ENCODE data around the gene PLOD2. TPM values are rescaled to one million over a fixed set of nuclear protein-coding genes. Genes with fewer than 3 reads are reported as not detected.

The PLOD2 gene
- total and polyA plus RNA-seq, 2 experiments from 2014 or later, result 300 to 306 TPM

DNA sequence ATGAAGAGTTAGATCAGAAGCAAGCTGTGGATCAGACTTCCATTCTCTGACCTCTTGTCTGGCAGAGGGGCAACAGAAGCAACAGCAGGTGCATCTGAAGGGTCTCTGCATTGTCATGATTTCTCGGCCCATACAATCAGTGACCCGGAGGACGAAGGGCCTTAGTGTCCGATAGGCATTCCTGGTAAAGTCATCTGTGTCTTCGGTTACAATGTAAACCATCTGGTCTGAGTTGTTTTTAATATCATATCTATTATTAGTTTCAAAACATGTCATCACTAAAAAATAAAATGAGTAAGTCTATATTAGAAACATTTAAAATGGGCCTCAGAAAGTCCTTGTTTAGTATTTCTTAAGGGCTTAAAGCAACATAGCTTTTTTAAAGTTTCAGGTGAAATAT, 38.8 kb upstream of the PLOD2 start:
- H3K9ac ChIP-seq, result no peak overlapping the region
- 0 out of 2 replicates have a peak, but pooled peaks cover 6% of the 10 kb centered on the region for H3K36me3 ChIP-seq (ENCODE audit: low read depth)
- H3K79me2 ChIP-seq (ENCODE audit: insufficient read depth), result no peaks in the 10 kb centered on the region
- no peaks in the 10 kb centered on the region for H3K9me2 ChIP-seq (ENCODE audit: insufficient read depth)
- no peaks in the 10 kb centered on the region for H3F3A ChIP-seq (ENCODE audit: insufficient read depth)
- WGBS, 2 experiments (ENCODE audit: low coverage in 1 of 2, low lambda C conversion rate in 2 of 2, missing lambda C conversion rate in 2 of 2), result 84 to 87% methylated on average over 5 of the region's 5 CpGs
- peaks cover 15% of the 10 kb centered on the region for H3K4me1 ChIP-seq (ENCODE audit: insufficient read depth)
- in situ Hi-C loops (cut with MboI), result no loop called here
- H3K27me3 ChIP-seq (replicated peaks; ENCODE audit: insufficient read depth), result no peaks in the 10 kb centered on the region
- no peaks in the 10 kb centered on the region for H4K20me1 ChIP-seq (ENCODE audit: insufficient read depth)
- TF ChIP-seq EZH2phosphoT487 (IDR thresholded peaks at IDR 0.05; ENCODE audit: insufficient read depth, low read depth), result no peak
- no peak for TF ChIP-seq EZH2 (IDR thresholded peaks at IDR 0.05; ENCODE audit: insufficient read depth, poor library complexity, severe bottlenecking)
- no peaks in the 10 kb centered on the region for H3K9me3 ChIP-seq (ENCODE audit: low read depth)
- no peak overlapping the region for H2AFZ ChIP-seq
- H3K4me2 ChIP-seq (ENCODE audit: unreplicated experiment), result no peak overlapping the region
- H3K27ac ChIP-seq, result no peak overlapping the region
- no peak overlapping the region for H3K4me3 ChIP-seq
- no peak for DNase-seq

DNA sequence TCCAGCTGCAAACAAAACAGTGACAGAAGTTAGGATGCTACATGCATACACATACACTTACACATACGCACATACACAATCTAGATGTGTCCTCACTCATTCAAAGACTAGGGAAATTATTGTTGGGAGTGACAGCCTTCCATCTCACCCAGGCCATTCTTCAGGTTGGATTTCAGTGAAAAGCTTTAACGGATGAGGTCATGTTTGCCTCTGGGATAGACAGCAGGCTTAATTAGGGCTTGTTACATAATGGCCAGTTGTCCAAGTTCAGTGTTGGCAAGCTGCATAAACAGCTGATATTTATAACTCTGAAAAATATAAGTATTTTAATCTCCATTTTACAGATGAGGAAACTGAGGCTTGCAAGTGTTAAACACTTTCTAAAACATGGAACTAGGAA, 35.8 kb upstream of the PLOD2 start:
- no peaks in the 10 kb centered on the region for H4K20me1 ChIP-seq (ENCODE audit: insufficient read depth)
- H3K27me3 ChIP-seq (replicated peaks; ENCODE audit: insufficient read depth), result no peaks in the 10 kb centered on the region
- no peaks in the 10 kb centered on the region for H3F3A ChIP-seq (ENCODE audit: insufficient read depth)
- DNase-seq, result no peak
- in situ Hi-C loops (cut with MboI), result no loop called here
- TF ChIP-seq EZH2phosphoT487 (IDR thresholded peaks at IDR 0.05; ENCODE audit: insufficient read depth, low read depth) (no peak), EZH2 (IDR thresholded peaks at IDR 0.05; ENCODE audit: insufficient read depth, poor library complexity, severe bottlenecking) (no peak)
- H3K4me1 ChIP-seq (ENCODE audit: insufficient read depth), result peaks cover 15% of the 10 kb centered on the region
- no peaks in the 10 kb centered on the region for H3K9me3 ChIP-seq (ENCODE audit: low read depth)
- H3K9ac ChIP-seq, result no peak overlapping the region
- no peak overlapping the region for H3K27ac ChIP-seq
- 0 out of 2 replicates have a peak, but pooled peaks cover 4% of the 10 kb centered on the region for H3K36me3 ChIP-seq (ENCODE audit: low read depth)
- 76 to 81% methylated on average over 2 of the region's 2 CpGs for WGBS, 2 experiments (ENCODE audit: low coverage in 1 of 2, low lambda C conversion rate in 2 of 2, missing lambda C conversion rate in 2 of 2)
- H3K9me2 ChIP-seq (ENCODE audit: insufficient read depth), result no peaks in the 10 kb centered on the region
- H3K79me2 ChIP-seq (ENCODE audit: insufficient read depth), result no peaks in the 10 kb centered on the region
- no peak overlapping the region for H3K4me3 ChIP-seq
- H3K4me2 ChIP-seq (ENCODE audit: unreplicated experiment), result no peak overlapping the region
- no peak overlapping the region for H2AFZ ChIP-seq

- no peaks in the 10 kb centered on the region for H3K27me3 ChIP-seq (replicated peaks; ENCODE audit: insufficient read depth)
- no peak for TF ChIP-seq EZH2phosphoT487 (IDR thresholded peaks at IDR 0.05; ENCODE audit: insufficient read depth, low read depth)
- TF ChIP-seq EZH2 (IDR thresholded peaks at IDR 0.05; ENCODE audit: insufficient read depth, poor library complexity, severe bottlenecking), result no peak
- peak overlapping the region; percentile 11 for H3K4me2 ChIP-seq (ENCODE audit: unreplicated experiment)
- 0 out of 2 replicates have a peak, but pooled peaks cover 3% of the 10 kb centered on the region for H3K36me3 ChIP-seq (ENCODE audit: low read depth)
- no peaks in the 10 kb centered on the region for H3K9me3 ChIP-seq (ENCODE audit: low read depth)
- no peak overlapping the region for H2AFZ ChIP-seq
- 26 to 40% methylated on average over 4 of the region's 4 CpGs for WGBS, 2 experiments (ENCODE audit: low coverage in 1 of 2, low lambda C conversion rate in 2 of 2, missing lambda C conversion rate in 2 of 2)
- no peaks in the 10 kb centered on the region for H3K79me2 ChIP-seq (ENCODE audit: insufficient read depth)
- no peak overlapping the region for H3K4me3 ChIP-seq
- no peaks in the 10 kb centered on the region for H3K9me2 ChIP-seq (ENCODE audit: insufficient read depth)
- H3K27ac ChIP-seq, result no peak overlapping the region
- H4K20me1 ChIP-seq (ENCODE audit: insufficient read depth), result no peaks in the 10 kb centered on the region
- H3F3A ChIP-seq (ENCODE audit: insufficient read depth), result no peaks in the 10 kb centered on the region
- in situ Hi-C loops (cut with MboI), result no loop called here
- DNase-seq, result no peak
- H3K9ac ChIP-seq, result no peak overlapping the region
- H3K4me1 ChIP-seq (ENCODE audit: insufficient read depth), result peaks cover 12% of the 10 kb centered on the region
These were observed 34.6 kb upstream of the PLOD2 start for GRCh38 chr3:146195605-146196004.

- no peak overlapping the region for H3K4me2 ChIP-seq (ENCODE audit: unreplicated experiment)
- H3K27me3 ChIP-seq (replicated peaks; ENCODE audit: insufficient read depth), result no peaks in the 10 kb centered on the region
- no peak overlapping the region for H3K27ac ChIP-seq
- H3K4me1 ChIP-seq (ENCODE audit: insufficient read depth), result peaks cover 6% of the 10 kb centered on the region
- H3K9ac ChIP-seq, result no peak overlapping the region
- no peaks in the 10 kb centered on the region for H3K9me3 ChIP-seq (ENCODE audit: low read depth)
- no peaks in the 10 kb centered on the region for H3K9me2 ChIP-seq (ENCODE audit: insufficient read depth)
- no peak for DNase-seq
- TF ChIP-seq EZH2phosphoT487 (IDR thresholded peaks at IDR 0.05; ENCODE audit: insufficient read depth, low read depth) (no peak), EZH2 (IDR thresholded peaks at IDR 0.05; ENCODE audit: insufficient read depth, poor library complexity, severe bottlenecking) (no peak)
- H3K36me3 ChIP-seq (ENCODE audit: low read depth), result 0 out of 2 replicates have a peak, but pooled peaks cover 3% of the 10 kb centered on the region
- peaks cover 5% of the 10 kb centered on the region; the same call in 1 of the 2 replicates for H3F3A ChIP-seq (ENCODE audit: insufficient read depth)
- 94 to 96% methylated on average over 3 of the region's 3 CpGs for WGBS, 2 experiments (ENCODE audit: low coverage in 1 of 2, low lambda C conversion rate in 2 of 2, missing lambda C conversion rate in 2 of 2)
- H4K20me1 ChIP-seq (ENCODE audit: insufficient read depth), result no peaks in the 10 kb centered on the region
- H3K79me2 ChIP-seq (ENCODE audit: insufficient read depth), result no peaks in the 10 kb centered on the region
- in situ Hi-C loops (cut with MboI), result no loop called here
- H2AFZ ChIP-seq, result no peak overlapping the region
- no peak overlapping the region for H3K4me3 ChIP-seq
These were observed 34.0 kb upstream of the PLOD2 start for GRCh38 chr3:146195030-146195429.

GRCh38 chr3:146191051-146191450, 30.1 kb upstream of the PLOD2 start:
- Histone ChIP-seq H3K4me3 (no peak overlapping the region), H3K36me3 (ENCODE audit: low read depth) (0 out of 2 replicates have a peak, but pooled peaks cover 3% of the 10 kb centered on the region), H2AFZ (no peak overlapping the region), H3F3A (ENCODE audit: insufficient read depth) (peaks cover 8% of the 10 kb centered on the region; the same call in 1 of the 2 replicates), H3K9ac (no peak overlapping the region), H4K20me1 (ENCODE audit: insufficient read depth) (no peaks in the 10 kb centered on the region), H3K9me2 (ENCODE audit: insufficient read depth) (no peaks in the 10 kb centered on the region), H3K27ac (no peak overlapping the region), H3K9me3 (ENCODE audit: low read depth) (no peaks in the 10 kb centered on the region), H3K79me2 (ENCODE audit: insufficient read depth) (no peaks in the 10 kb centered on the region), H3K4me1 (ENCODE audit: insufficient read depth) (peaks cover 6% of the 10 kb centered on the region; the same call in 1 of the 2 replicates), H3K4me2 (ENCODE audit: unreplicated experiment) (no peak overlapping the region), H3K27me3 (replicated peaks; ENCODE audit: insufficient read depth) (no peaks in the 10 kb centered on the region)
- 48 to 58% methylated on average over 1 of the region's 1 CpG for WGBS, 2 experiments (ENCODE audit: low coverage in 1 of 2, low lambda C conversion rate in 2 of 2, missing lambda C conversion rate in 2 of 2)
- in situ Hi-C loops (cut with MboI), result no loop called here
- DNase-seq, result no peak
- TF ChIP-seq EZH2phosphoT487 (IDR thresholded peaks at IDR 0.05; ENCODE audit: insufficient read depth, low read depth) (no peak), EZH2 (IDR thresholded peaks at IDR 0.05; ENCODE audit: insufficient read depth, poor library complexity, severe bottlenecking) (no peak)

All from GM23248 (cell line).